ENCODE results near the gene MFN2.

DNA sequence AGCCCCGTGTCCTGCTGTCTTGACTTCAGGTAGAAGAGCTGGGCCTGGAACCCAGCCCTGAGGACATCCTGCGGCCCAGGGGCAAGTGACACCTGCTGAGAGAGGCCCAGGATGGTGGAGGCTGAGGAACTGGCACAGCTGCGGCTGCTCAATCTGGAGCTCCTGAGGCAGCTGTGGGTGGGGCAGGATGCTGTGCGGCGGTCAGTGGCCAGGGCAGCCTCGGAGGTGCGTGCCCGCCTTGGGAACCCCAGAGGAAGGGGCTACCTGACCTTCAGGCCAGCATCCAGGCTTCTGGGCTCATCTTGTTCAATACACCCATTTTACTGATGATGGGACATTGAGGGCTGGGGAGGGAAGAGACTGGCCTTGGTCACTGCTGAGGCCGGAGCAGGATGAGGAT lies 41.4 kb downstream of the MFN2 start:
- TF ChIP-seq HMGA2 (CRISPR knock-in tag; IDR thresholded peaks at IDR 0.05) (no peak), CTCF (IDR thresholded peaks at IDR 0.05) (no peak), TCF7 (CRISPR knock-in tag; IDR thresholded peaks at IDR 0.05; ENCODE audit: low read depth) (no peak), USF2 (CRISPR knock-in tag; IDR thresholded peaks at IDR 0.05) (no peak), CREB1 (CRISPR knock-in tag; IDR thresholded peaks at IDR 0.05) (no peak), MAX (CRISPR knock-in tag; IDR thresholded peaks at IDR 0.05) (no peak), ATF1 (CRISPR knock-in tag; IDR thresholded peaks at IDR 0.05) (no peak), NR2C2 (CRISPR knock-in tag; IDR thresholded peaks at IDR 0.05) (no peak), ZNF317 (CRISPR knock-in tag; IDR thresholded peaks at IDR 0.05; ENCODE audit: borderline replicate concordance, low read depth) (no peak)
- TF ChIP-seq, protein P1, sequence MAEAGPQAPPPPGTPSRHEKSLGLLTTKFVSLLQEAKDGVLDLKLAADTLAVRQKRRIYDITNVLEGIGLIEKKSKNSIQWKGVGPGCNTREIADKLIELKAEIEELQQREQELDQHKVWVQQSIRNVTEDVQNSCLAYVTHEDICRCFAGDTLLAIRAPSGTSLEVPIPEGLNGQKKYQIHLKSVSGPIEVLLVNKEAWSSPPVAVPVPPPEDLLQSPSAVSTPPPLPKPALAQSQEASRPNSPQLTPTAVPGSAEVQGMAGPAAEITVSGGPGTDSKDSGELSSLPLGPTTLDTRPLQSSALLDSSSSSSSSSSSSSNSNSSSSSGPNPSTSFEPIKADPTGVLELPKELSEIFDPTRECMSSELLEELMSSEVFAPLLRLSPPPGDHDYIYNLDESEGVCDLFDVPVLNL (CRISPR knock-in tag; IDR thresholded peaks at IDR 0.05; ENCODE audit: borderline replicate concordance, low read depth) = no peak
- TF ChIP-seq, protein P2, sequence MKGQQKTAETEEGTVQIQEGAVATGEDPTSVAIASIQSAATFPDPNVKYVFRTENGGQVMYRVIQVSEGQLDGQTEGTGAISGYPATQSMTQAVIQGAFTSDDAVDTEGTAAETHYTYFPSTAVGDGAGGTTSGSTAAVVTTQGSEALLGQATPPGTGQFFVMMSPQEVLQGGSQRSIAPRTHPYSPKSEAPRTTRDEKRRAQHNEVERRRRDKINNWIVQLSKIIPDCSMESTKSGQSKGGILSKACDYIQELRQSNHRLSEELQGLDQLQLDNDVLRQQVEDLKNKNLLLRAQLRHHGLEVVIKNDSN (CRISPR knock-in tag; IDR thresholded peaks at IDR 0.05) = no peak
- TF ChIP-seq, protein P3, sequence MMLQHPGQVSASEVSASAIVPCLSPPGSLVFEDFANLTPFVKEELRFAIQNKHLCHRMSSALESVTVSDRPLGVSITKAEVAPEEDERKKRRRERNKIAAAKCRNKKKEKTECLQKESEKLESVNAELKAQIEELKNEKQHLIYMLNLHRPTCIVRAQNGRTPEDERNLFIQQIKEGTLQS (CRISPR knock-in tag; conservative IDR thresholded peaks at IDR 0.05) = no peak
